Measurements from ENCODE around the gene NISCH. TPM values are rescaled to one million over a fixed set of nuclear protein-coding genes. Genes with fewer than 3 reads are reported as not detected.

Gene NISCH
- total RNA-seq, 1 donor from 2014 or later, result 48.3 TPM

Other genes with a start within 250 kb of the NISCH start
- gene TLR9, start 230.0 kb upstream of the NISCH start, total RNA-seq, result 0.17 TPM
- gene TWF2, start 216.4 kb upstream of the NISCH start, total RNA-seq, result 103 TPM
- gene PPM1M, start 209.8 kb upstream of the NISCH start, total RNA-seq, result 9.0 TPM
- 67.5 TPM for gene WDR82, start 177.0 kb upstream of the NISCH start, total RNA-seq
- 4.0 TPM for gene GLYCTK, start 167.8 kb upstream of the NISCH start, total RNA-seq
- gene DNAH1, start 139.3 kb upstream of the NISCH start, total RNA-seq, result 2.3 TPM
- gene BAP1, start 45.6 kb upstream of the NISCH start, total RNA-seq, result 57.9 TPM
- 13.1 TPM for gene PHF7, start 44.9 kb upstream of the NISCH start, total RNA-seq
- gene SEMA3G, start 10.5 kb upstream of the NISCH start, total RNA-seq, result 9.1 TPM
- gene TNNC1, start 1.6 kb upstream of the NISCH start, total RNA-seq, result 8,945 TPM
- 69.7 TPM for gene STAB1, start 39.7 kb downstream of the NISCH start, total RNA-seq
- 68.3 TPM for gene NT5DC2, start 78.3 kb downstream of the NISCH start, total RNA-seq
- 58.7 TPM for gene UQCC5, start 81.0 kb downstream of the NISCH start, total RNA-seq
- gene PBRM1, start 230.3 kb downstream of the NISCH start, total RNA-seq, result 55.0 TPM
- 27.8 TPM for gene GNL3, start 230.4 kb downstream of the NISCH start, total RNA-seq